A673 (cell line): ENCODE results near the gene FCGR2B.

Source experiments
- EZH2 ChIP-seq: fragments of 200-600 bp; sonication (generic); IDR thresholded peaks from 2 replicates; pipeline ENCODE4 v1.6.1; 2017; ENCODE audit warnings: borderline replicate concordance, low read depth, mild to moderate bottlenecking, mixed read lengths, antibody characterized with exemption, low read length; ENCODE audit not compliant: poor library complexity, severe bottlenecking
- TF ChIP-seq, protein P1 (sequence below): fragments of 300-800, 200-600 bp; sonication (generic); conservative IDR thresholded peaks from 2 replicates; pipeline ENCODE4 v1.5.1; 2017; ENCODE audit warnings: low read depth, mild to moderate bottlenecking, antibody characterized with exemption, low read length, moderate library complexity, mixed read lengths

- TF ChIP-seq, protein P1, sequence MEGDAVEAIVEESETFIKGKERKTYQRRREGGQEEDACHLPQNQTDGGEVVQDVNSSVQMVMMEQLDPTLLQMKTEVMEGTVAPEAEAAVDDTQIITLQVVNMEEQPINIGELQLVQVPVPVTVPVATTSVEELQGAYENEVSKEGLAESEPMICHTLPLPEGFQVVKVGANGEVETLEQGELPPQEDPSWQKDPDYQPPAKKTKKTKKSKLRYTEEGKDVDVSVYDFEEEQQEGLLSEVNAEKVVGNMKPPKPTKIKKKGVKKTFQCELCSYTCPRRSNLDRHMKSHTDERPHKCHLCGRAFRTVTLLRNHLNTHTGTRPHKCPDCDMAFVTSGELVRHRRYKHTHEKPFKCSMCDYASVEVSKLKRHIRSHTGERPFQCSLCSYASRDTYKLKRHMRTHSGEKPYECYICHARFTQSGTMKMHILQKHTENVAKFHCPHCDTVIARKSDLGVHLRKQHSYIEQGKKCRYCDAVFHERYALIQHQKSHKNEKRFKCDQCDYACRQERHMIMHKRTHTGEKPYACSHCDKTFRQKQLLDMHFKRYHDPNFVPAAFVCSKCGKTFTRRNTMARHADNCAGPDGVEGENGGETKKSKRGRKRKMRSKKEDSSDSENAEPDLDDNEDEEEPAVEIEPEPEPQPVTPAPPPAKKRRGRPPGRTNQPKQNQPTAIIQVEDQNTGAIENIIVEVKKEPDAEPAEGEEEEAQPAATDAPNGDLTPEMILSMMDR, result no peak
- no peak for TF ChIP-seq EZH2
Measured at GRCh38 chr1:161723459-161724141, 60.7 kb downstream of the FCGR2B start.
